ENCODE data around the gene DLX5. TPM values are rescaled to one million over a fixed set of nuclear protein-coding genes. Genes with fewer than 3 reads are reported as not detected.

Gene DLX5
- total and polyA plus RNA-seq, 9 donors = 0.27 to 7.9 (median 1.0) TPM; not detected in 1

DNA sequence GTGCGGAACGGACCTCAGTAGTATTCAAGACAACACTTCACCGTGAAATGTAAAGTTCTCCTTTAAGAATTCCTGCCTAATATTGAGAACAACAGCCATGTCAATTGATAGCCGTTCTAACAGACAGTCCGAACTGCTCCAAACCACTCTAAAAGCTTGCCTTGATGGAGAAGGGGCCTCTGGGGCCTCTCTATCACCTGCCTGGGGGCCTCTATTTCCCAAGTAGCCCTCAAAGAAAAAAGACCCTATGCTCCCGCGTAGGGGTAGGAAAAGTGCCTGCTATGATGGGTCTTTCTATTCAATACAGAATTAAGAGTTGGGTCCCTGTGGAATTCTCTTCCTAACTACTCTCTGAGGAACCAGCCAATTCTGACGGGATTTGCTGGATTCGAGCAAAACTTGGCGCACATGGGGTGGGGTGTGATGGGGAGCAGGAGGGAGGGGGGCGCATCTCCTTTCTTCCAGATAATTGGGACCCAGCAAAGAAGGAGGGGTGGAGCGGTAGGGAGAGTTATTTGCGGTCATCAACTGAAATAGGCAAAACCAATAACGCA lies 27.6 kb downstream of the DLX5 start:
- no peaks in the 10 kb centered on the region for H3K9me3 ChIP-seq
- H3K27ac ChIP-seq = no peak overlapping the region
- no peak for TF ChIP-seq POLR2A (IDR thresholded peaks at IDR 0.05)
- no peak for TF ChIP-seq EP300 (IDR thresholded peaks at IDR 0.05)
- TF ChIP-seq, protein P1, sequence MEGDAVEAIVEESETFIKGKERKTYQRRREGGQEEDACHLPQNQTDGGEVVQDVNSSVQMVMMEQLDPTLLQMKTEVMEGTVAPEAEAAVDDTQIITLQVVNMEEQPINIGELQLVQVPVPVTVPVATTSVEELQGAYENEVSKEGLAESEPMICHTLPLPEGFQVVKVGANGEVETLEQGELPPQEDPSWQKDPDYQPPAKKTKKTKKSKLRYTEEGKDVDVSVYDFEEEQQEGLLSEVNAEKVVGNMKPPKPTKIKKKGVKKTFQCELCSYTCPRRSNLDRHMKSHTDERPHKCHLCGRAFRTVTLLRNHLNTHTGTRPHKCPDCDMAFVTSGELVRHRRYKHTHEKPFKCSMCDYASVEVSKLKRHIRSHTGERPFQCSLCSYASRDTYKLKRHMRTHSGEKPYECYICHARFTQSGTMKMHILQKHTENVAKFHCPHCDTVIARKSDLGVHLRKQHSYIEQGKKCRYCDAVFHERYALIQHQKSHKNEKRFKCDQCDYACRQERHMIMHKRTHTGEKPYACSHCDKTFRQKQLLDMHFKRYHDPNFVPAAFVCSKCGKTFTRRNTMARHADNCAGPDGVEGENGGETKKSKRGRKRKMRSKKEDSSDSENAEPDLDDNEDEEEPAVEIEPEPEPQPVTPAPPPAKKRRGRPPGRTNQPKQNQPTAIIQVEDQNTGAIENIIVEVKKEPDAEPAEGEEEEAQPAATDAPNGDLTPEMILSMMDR (IDR thresholded peaks at IDR 0.05) = no peak
- no peak overlapping the region for H3K4me3 ChIP-seq
- no peaks in the 10 kb centered on the region for H3K4me1 ChIP-seq (ENCODE audit: insufficient read depth)
- peaks cover 16% of the 10 kb centered on the region for H3K27me3 ChIP-seq
- no peak for DNase-seq
- 2 to 9% (median 7%) methylated on average over 14 of the region's 14 CpGs for WGBS, 3 donors
- intact Hi-C loops (cut with DNase I) = no loop called here
- no peaks in the 10 kb centered on the region for H3K36me3 ChIP-seq

DNA sequence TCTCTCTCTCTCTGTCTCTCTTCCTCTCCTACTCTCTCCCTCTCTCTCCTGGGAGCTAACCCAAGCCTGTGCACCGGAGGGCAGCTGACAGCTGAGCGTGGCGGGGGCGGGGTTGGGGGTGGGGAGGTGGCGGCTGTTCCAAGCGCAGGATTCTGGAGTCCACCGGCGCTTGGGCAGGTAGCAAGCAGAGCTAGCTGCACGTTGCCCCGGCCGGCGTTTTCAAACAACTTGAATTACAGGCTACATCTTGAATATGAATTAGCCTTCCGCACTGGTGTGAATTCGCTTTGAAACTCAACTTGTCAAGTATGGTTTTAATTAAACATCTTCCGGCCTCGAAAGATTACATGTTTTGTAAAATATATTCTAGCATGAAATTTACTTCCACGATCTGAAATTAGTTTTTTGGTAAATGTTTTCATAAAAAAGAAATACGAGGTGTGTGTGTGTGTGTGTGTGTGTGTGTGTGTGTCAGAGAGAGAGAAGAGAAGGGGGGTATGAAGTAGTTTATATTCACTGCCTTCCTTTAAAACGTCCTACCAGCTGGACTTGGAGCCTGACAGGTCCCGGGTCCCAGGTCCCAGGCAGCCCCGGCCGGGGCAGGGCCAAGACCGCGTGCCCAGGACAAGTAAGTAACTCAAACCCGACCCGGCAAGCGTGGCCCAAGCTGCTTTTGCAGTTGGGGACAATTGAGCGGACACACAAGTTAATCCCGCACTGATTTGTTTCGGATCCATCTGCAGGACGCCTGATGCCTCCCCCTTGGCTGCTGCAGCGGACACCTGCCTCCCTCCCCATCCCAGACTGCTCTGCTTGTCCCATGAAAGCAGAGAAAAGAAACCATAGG lies 28.3 kb downstream of the DLX5 start:
- Histone ChIP-seq H3K9me3 (no peaks in the 10 kb centered on the region), H3K27me3 (peaks cover 16% of the 10 kb centered on the region), H3K4me1 (ENCODE audit: insufficient read depth) (no peaks in the 10 kb centered on the region), H3K4me3 (no peak overlapping the region), H3K36me3 (no peaks in the 10 kb centered on the region), H3K27ac (no peak overlapping the region)
- 3% methylated on average over 32 of the region's 32 CpGs for WGBS, 3 donors
- intact Hi-C loops (cut with DNase I) = no loop called here
- TF ChIP-seq EP300 (IDR thresholded peaks at IDR 0.05) (no peak), POLR2A (IDR thresholded peaks at IDR 0.05) (no peak)
- TF ChIP-seq, protein P1 (IDR thresholded peaks at IDR 0.05) = no peak
- no peak for DNase-seq

DNA sequence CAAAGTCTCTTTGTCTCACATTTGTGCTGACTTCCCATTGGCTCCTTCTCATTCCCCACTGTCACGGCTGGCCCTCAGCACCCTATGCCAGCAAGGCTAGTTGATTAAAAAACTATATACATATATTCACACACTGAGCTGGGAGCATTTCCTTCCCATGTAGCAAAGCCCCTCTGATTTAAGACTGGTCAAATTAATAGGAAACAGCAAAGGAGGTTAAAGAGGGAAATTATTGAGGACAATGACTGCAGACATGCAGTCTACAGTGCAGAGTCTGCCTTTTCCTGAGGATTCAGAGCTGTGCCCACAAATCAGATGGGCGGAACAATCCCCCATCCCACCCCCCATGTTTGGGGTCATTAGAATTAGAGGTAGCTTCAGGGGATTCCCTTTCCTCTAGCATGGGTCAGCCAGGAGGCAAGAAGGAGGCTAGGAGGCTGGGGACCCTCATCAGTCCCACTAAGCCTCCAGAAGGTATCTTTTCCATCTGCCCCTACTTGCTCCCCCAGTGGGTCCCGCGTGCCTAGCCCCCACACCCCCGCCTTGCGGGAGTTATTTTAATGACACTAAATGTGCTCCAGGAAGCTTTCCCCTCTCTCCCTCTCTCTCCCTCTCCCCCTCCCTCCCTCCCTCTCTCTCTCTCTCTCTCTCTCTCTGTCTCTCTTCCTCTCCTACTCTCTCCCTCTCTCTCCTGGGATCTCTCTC lies 29.1 kb downstream of the DLX5 start:
- Histone ChIP-seq H3K36me3 (no peaks in the 10 kb centered on the region), H3K4me3 (no peak overlapping the region), H3K27ac (no peak overlapping the region), H3K9me3 (no peaks in the 10 kb centered on the region), H3K4me1 (ENCODE audit: insufficient read depth) (no peaks in the 10 kb centered on the region), H3K27me3 (peaks cover 16% of the 10 kb centered on the region)
- DNase-seq = no peak
- intact Hi-C loops (cut with DNase I) = no loop called here
- WGBS, 3 donors = 2 to 5% (median 3%) methylated on average over 6 of the region's 6 CpGs
- TF ChIP-seq EP300 (IDR thresholded peaks at IDR 0.05) (no peak), POLR2A (IDR thresholded peaks at IDR 0.05) (no peak)
- TF ChIP-seq, protein P1 (IDR thresholded peaks at IDR 0.05) = no peak

DNA sequence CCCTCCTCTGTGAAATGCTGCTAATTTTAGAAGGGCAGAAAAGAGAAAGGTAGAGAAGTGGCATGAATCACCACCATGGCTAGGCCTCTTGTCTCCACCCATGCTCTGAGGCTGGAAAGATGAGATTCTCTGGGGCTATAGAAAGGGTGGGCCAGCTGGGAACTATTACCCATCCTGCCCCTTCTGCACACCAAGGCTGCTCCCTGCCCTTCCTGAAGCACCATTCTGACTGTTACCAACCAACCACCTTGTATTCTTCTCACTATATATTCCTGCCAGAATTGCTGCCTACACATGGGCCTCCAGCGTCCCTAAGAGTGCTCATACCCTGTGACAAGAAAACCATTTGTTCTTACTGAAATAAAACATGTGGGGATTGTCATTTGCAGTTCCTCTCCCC lies 30.7 kb downstream of the DLX5 start:
- Histone ChIP-seq H3K27me3 (peaks cover 16% of the 10 kb centered on the region), H3K36me3 (no peaks in the 10 kb centered on the region), H3K4me1 (ENCODE audit: insufficient read depth) (peaks cover 1% of the 10 kb centered on the region), H3K27ac (no peak overlapping the region), H3K9me3 (no peaks in the 10 kb centered on the region), H3K4me3 (no peak overlapping the region)
- no peak for DNase-seq
- 27 to 40% (median 31%) methylated on average over 1 of the region's 1 CpG for WGBS, 3 donors
- no peak for TF ChIP-seq EP300 (IDR thresholded peaks at IDR 0.05)
- TF ChIP-seq POLR2A (IDR thresholded peaks at IDR 0.05) = no peak
- TF ChIP-seq, protein P1 (IDR thresholded peaks at IDR 0.05) = no peak
- intact Hi-C loops (cut with DNase I) = no loop called here
